ENCODE measurements around the gene AJM1. TPM values are rescaled to one million over a fixed set of nuclear protein-coding genes. Genes with fewer than 3 reads are reported as not detected.

Gene AJM1
- total RNA-seq, 1 experiment from 2014 or later = 1.8 TPM

DNA sequence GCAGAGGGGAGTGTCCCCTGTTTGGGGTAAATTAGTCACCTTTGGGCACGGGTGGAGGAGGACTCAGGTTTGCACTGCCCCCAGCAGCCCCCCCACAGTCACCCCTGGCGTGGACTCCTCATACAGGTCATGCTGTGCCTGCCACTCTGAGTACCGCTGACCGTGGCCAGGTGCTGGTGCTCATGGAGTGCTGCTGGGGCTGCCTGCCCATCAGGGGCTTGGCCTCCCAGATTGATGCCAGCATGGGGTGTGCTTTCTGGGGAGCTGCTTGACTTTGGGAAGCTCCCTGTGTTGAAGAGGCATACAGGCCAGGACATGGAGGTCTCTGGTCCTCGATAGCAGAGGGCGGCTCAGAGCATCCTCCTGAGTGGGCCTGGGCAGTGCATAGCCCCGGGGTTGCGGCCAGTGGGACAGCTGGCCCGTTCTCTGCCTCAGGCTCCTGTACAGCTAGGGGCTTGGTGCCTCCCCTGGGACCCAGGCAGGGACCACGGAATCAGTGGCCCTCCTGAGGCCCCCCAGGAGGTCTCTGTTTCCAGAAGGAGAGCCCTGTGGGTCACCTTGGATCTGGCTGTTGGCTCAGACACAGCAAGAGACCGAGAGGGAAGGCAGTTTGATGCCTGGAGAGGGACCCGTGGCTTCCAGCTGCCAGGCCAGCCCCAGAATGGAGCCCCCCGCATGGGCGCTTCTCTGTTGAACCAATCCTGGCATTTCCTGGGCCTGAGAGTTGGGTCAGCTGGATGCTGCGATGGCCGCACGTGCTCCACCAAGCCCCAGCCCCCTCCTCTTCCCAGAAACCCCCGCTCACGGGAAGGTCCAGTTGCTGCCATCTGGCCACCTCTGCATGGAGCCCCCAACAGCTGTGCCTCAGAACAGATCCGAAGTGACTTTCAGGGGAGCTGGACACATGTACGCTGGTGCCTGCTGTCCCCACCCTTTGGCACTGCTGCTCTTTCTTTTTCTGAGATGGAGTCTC, 6.1 kb upstream of the AJM1 start:
- Histone ChIP-seq H3K56ac (ENCODE audit: insufficient read length, low read depth, low read length) (no peak overlapping the region), H3T11ph (ENCODE audit: low read length) (no peak overlapping the region), H3K9ac (ENCODE audit: extremely low read depth, insufficient read length, low read length) (no peak overlapping the region), H4K91ac (ENCODE audit: insufficient read length, low read depth, low read length) (no peak overlapping the region), H3K4me2 (ENCODE audit: insufficient read depth, insufficient read length, low read length) (no peak overlapping the region), H2BK120ac (ENCODE audit: low read depth, low read length, poor library complexity, severe bottlenecking) (no peak overlapping the region), H2AFZ (ENCODE audit: low read length) (no peak overlapping the region), H3K18ac (ENCODE audit: insufficient read length, low read depth, low read length) (no peak overlapping the region), H2BK15ac (ENCODE audit: low read depth, low read length) (no peak overlapping the region), H2BK5ac (ENCODE audit: insufficient read length, low read length) (no peak overlapping the region), H4K20me1 (ENCODE audit: control insufficient read depth, insufficient read depth, insufficient read length) (no peaks in the 10 kb centered on the region), H3K79me2 (ENCODE audit: insufficient read depth, low read length) (no peaks in the 10 kb centered on the region), H3K23me2 (ENCODE audit: insufficient read length, low read depth, low read length, poor library complexity, severe bottlenecking) (no peaks in the 10 kb centered on the region), H3K27me3 (ENCODE audit: insufficient read depth, low read length) (no peaks in the 10 kb centered on the region), H3K9me3 (ENCODE audit: control insufficient read depth, low read depth, low read length) (no peaks in the 10 kb centered on the region), H2BK20ac (ENCODE audit: low read depth, low read length, poor library complexity, severe bottlenecking) (no peak overlapping the region), H2BK12ac (ENCODE audit: insufficient read length, low read depth, low read length) (no peak overlapping the region), H2AK5ac (ENCODE audit: insufficient read length, low read length) (no peak overlapping the region), H3K27ac (ENCODE audit: insufficient read length, low read depth, low read length) (no peak overlapping the region), H3K4ac (ENCODE audit: low read depth, low read length) (no peak overlapping the region), H3K14ac (ENCODE audit: insufficient read depth, low read length) (no peak overlapping the region; the same call in 1 of the 2 replicates), H4K8ac (replicated peaks; ENCODE audit: insufficient read length, low read depth, low read length) (no peak overlapping the region), H3K79me1 (ENCODE audit: insufficient read depth, low read depth, low read length, poor library complexity, severe bottlenecking) (no peaks in the 10 kb centered on the region), H4K5ac (ENCODE audit: insufficient read length, low read depth, low read length) (no peak overlapping the region), H3K23ac (ENCODE audit: insufficient read length, low read depth, low read length) (no peak overlapping the region), H3K4me1 (ENCODE audit: insufficient read depth, low read length) (peaks cover 2% of the 10 kb centered on the region; the same call in 1 of the 2 replicates)
- Mint-ChIP-seq H3K9me3 (no peaks in the 10 kb centered on the region), H3K4me1 (peaks cover 10 to 14% of the 10 kb centered on the region in 2 experiments), H3K36me3 (ENCODE audit: insufficient read depth in 1 of 3, low read depth in 3 of 3) (peaks cover 6 to 37% (median 34%) of the 10 kb centered on the region in 3 experiments), H3K27me3 (ENCODE audit: low read depth) (peaks cover 5% of the 10 kb centered on the region; the same call in 1 of the 2 replicates), H3K27ac (no peak overlapping the region), H3K4me3 (no peak overlapping the region)
- no CpG with 5 or more reads among the region's 21 CpGs for WGBS (ENCODE audit: extremely low coverage, insufficient read length, low lambda C conversion rate)
- TF ChIP-seq, protein P1, sequence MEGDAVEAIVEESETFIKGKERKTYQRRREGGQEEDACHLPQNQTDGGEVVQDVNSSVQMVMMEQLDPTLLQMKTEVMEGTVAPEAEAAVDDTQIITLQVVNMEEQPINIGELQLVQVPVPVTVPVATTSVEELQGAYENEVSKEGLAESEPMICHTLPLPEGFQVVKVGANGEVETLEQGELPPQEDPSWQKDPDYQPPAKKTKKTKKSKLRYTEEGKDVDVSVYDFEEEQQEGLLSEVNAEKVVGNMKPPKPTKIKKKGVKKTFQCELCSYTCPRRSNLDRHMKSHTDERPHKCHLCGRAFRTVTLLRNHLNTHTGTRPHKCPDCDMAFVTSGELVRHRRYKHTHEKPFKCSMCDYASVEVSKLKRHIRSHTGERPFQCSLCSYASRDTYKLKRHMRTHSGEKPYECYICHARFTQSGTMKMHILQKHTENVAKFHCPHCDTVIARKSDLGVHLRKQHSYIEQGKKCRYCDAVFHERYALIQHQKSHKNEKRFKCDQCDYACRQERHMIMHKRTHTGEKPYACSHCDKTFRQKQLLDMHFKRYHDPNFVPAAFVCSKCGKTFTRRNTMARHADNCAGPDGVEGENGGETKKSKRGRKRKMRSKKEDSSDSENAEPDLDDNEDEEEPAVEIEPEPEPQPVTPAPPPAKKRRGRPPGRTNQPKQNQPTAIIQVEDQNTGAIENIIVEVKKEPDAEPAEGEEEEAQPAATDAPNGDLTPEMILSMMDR (conservative IDR thresholded peaks at IDR 0.05) = no peak
- no peak for DNase-seq
